ENCODE measurements around the gene CCER1. TPM values are rescaled to one million over a fixed set of nuclear protein-coding genes. Genes with fewer than 3 reads are reported as not detected.

CCER1 gene
- total and polyA plus RNA-seq, 10 donors = not detected

GRCh38 chr12:90969851-90970250, 14.9 kb upstream of the CCER1 start:
- no peak overlapping the region for H3K4me3 ChIP-seq
- DNase-seq = no peak
- TF ChIP-seq POLR2AphosphoS5 (IDR thresholded peaks at IDR 0.05) (no peak), CTCF (IDR thresholded peaks at IDR 0.05 in 8 of 11, conservative IDR thresholded peaks at IDR 0.05 in 3 of 11) (no peak), POLR2A (IDR thresholded peaks at IDR 0.05) (no peak)
- intact Hi-C loops (cut with DNase I; ENCODE audit: low total_unique reads) = loop anchor here (10.0 kb wide), 1 partner anchor 385 kb away; no protein-coding TSS in a partner anchor
- no peaks in the 10 kb centered on the region for H3K4me1 ChIP-seq
- no peaks in the 10 kb centered on the region for H3K9me3 ChIP-seq
- no peaks in the 10 kb centered on the region for H3K27me3 ChIP-seq (replicated peaks in 1 of 7)
- WGBS, 5 donors = 82 to 94% (median 85%) methylated on average over 2 of the region's 2 CpGs
- no peak overlapping the region for H3K27ac ChIP-seq
- no peaks in the 10 kb centered on the region for H3K36me3 ChIP-seq

- H3K36me3 ChIP-seq = no peaks in the 10 kb centered on the region
- no peaks in the 10 kb centered on the region for H3K4me1 ChIP-seq
- intact Hi-C loops (cut with DNase I; ENCODE audit: low total_unique reads) = no loop called here
- no peak overlapping the region for H3K4me3 ChIP-seq
- no peak for DNase-seq
- 0 to 50% (median 0%) methylated on average over 1 of the region's 1 CpG for WGBS, 5 donors
- no peaks in the 10 kb centered on the region for H3K27me3 ChIP-seq (replicated peaks in 1 of 7)
- H3K27ac ChIP-seq = no peak overlapping the region
- TF ChIP-seq CTCF (IDR thresholded peaks at IDR 0.05 in 8 of 11, conservative IDR thresholded peaks at IDR 0.05 in 3 of 11) = no peak
- no peak for TF ChIP-seq POLR2A (IDR thresholded peaks at IDR 0.05)
- TF ChIP-seq POLR2AphosphoS5 (IDR thresholded peaks at IDR 0.05) = no peak
- no peaks in the 10 kb centered on the region for H3K9me3 ChIP-seq
Measured at GRCh38 chr12:90969346-90969745, 14.4 kb upstream of the CCER1 start.

- Histone ChIP-seq H3K36me3 (no peaks in the 10 kb centered on the region), H3K9me3 (no peaks in the 10 kb centered on the region), H3K4me3 (no peak overlapping the region), H3K27ac (no peak overlapping the region), H3K27me3 (replicated peaks in 1 of 7) (no peaks in the 10 kb centered on the region), H3K4me1 (no peaks in the 10 kb centered on the region)
- TF ChIP-seq POLR2AphosphoS5 (IDR thresholded peaks at IDR 0.05) (no peak), POLR2A (IDR thresholded peaks at IDR 0.05) (no peak), CTCF (IDR thresholded peaks at IDR 0.05 in 8 of 11, conservative IDR thresholded peaks at IDR 0.05 in 3 of 11) (no peak)
- intact Hi-C loops (cut with DNase I; ENCODE audit: low total_unique reads) = no loop called here
- no peak for DNase-seq
- WGBS, 5 donors = 47 to 66% (median 53%) methylated on average over 2 of the region's 2 CpGs
Measured at GRCh38 chr12:90965204-90965603, 10.2 kb upstream of the CCER1 start.

- Histone ChIP-seq H3K9me3 (no peaks in the 10 kb centered on the region), H3K4me3 (no peak overlapping the region), H3K36me3 (no peaks in the 10 kb centered on the region), H3K27ac (no peak overlapping the region), H3K27me3 (replicated peaks in 1 of 7) (no peaks in the 10 kb centered on the region), H3K4me1 (no peaks in the 10 kb centered on the region)
- intact Hi-C loops (cut with DNase I; ENCODE audit: low total_unique reads) = no loop called here
- no peak for TF ChIP-seq CTCF (IDR thresholded peaks at IDR 0.05 in 8 of 11, conservative IDR thresholded peaks at IDR 0.05 in 3 of 11)
- no peak for TF ChIP-seq POLR2A (IDR thresholded peaks at IDR 0.05)
- TF ChIP-seq POLR2AphosphoS5 (IDR thresholded peaks at IDR 0.05) = no peak
- DNase-seq = no peak
- WGBS, 5 donors = 57 to 68% (median 62%) methylated on average over 2 of the region's 2 CpGs
Measured at GRCh38 chr12:90964616-90965015, 9.6 kb upstream of the CCER1 start.

Data from spleen (tissue), 11 donors.